ENCODE measurements around the gene FOXA1.

FOXA1 gene

GRCh38 chr14:37597914-37598746 is 3.1 kb upstream of the FOXA1 start:
- FAIRE-seq: no peak

DNA sequence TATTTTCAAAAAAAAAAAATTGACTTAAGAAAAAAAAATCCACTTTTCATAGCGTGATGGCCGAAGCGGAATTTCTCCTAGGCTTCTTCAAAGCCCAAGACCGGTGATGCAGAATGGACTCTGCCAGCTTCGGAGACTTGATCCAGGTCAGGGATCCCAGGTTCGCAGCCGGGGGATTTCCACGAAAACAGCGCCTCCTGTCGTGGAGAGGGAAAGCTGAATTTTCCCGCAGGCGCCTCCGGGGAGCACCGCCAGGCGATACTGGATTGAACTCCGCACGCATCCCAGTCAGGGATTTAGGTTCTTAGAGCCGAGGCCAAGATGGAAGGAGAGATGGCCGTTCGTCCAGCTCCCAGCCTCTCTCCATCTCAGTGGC is 2.5 kb upstream of the FOXA1 start:
- FAIRE-seq (no peak), DNase-seq (ENCODE audit: insufficient read length, low spot score) (no peak)
- TF ChIP-seq SPI1 (IDR thresholded peaks at IDR 0.05; ENCODE audit: low read depth, low read length): no peak
- no peak for TF ChIP-seq POLR2AphosphoS5 (IDR thresholded peaks at IDR 0.05; ENCODE audit: low read depth, low read length)
- TF ChIP-seq PAX5 (IDR thresholded peaks at IDR 0.05; ENCODE audit: insufficient read depth, low read length, severe bottlenecking): no peak
- TF ChIP-seq TAF1 (IDR thresholded peaks at IDR 0.05; ENCODE audit: low read depth, low read length): no peak
- no peak for TF ChIP-seq POLR2A (IDR thresholded peaks at IDR 0.05; ENCODE audit: low read depth, low read length)
- TF ChIP-seq POU2F2 (IDR thresholded peaks at IDR 0.05; ENCODE audit: low read depth, low read length): no peak

More at GRCh38 chr14:37597914-37598746, 3.1 kb upstream of the FOXA1 start:
- no peak for TF ChIP-seq PAX5 (IDR thresholded peaks at IDR 0.05; ENCODE audit: insufficient read depth, low read length, severe bottlenecking)
- no peak for DNase-seq (ENCODE audit: insufficient read length, low spot score)

- TF ChIP-seq SPI1 (IDR thresholded peaks at IDR 0.05; ENCODE audit: low read depth, low read length) (no peak), POLR2AphosphoS5 (IDR thresholded peaks at IDR 0.05; ENCODE audit: low read depth, low read length) (no peak), PAX5 (IDR thresholded peaks at IDR 0.05; ENCODE audit: insufficient read depth, low read length, severe bottlenecking) (no peak), TAF1 (IDR thresholded peaks at IDR 0.05; ENCODE audit: low read depth, low read length) (no peak), POU2F2 (IDR thresholded peaks at IDR 0.05; ENCODE audit: low read depth, low read length) (no peak), POLR2A (IDR thresholded peaks at IDR 0.05; ENCODE audit: low read depth, low read length) (no peak)
- DNase-seq (ENCODE audit: insufficient read length, low spot score) (no peak), FAIRE-seq (no peak)
Observed at GRCh38 chr14:37596790-37597472, 1.9 kb upstream of the FOXA1 start.

GRCh38 chr14:37595809-37596621 is 966 bp upstream of the FOXA1 start:
- DNase-seq (ENCODE audit: insufficient read length, low spot score) (no peak), FAIRE-seq (no peak)
- TF ChIP-seq POU2F2 (IDR thresholded peaks at IDR 0.05; ENCODE audit: low read depth, low read length) (no peak), TAF1 (IDR thresholded peaks at IDR 0.05; ENCODE audit: low read depth, low read length) (no peak), SPI1 (IDR thresholded peaks at IDR 0.05; ENCODE audit: low read depth, low read length) (no peak), POLR2A (IDR thresholded peaks at IDR 0.05; ENCODE audit: low read depth, low read length) (no peak), PAX5 (IDR thresholded peaks at IDR 0.05; ENCODE audit: insufficient read depth, low read length, severe bottlenecking) (no peak), POLR2AphosphoS5 (IDR thresholded peaks at IDR 0.05; ENCODE audit: low read depth, low read length) (no peak)

- FAIRE-seq: no peak
- DNase-seq (ENCODE audit: insufficient read length, low spot score): no peak
- no peak for TF ChIP-seq PAX5 (IDR thresholded peaks at IDR 0.05; ENCODE audit: insufficient read depth, low read length, severe bottlenecking)
- no peak for TF ChIP-seq POU2F2 (IDR thresholded peaks at IDR 0.05; ENCODE audit: low read depth, low read length)
- TF ChIP-seq POLR2A (IDR thresholded peaks at IDR 0.05; ENCODE audit: low read depth, low read length): no peak
- TF ChIP-seq SPI1 (IDR thresholded peaks at IDR 0.05; ENCODE audit: low read depth, low read length): no peak
- TF ChIP-seq POLR2AphosphoS5 (IDR thresholded peaks at IDR 0.05; ENCODE audit: low read depth, low read length): no peak
- no peak for TF ChIP-seq TAF1 (IDR thresholded peaks at IDR 0.05; ENCODE audit: low read depth, low read length)
Observed at GRCh38 chr14:37594238-37594970, 645 bp downstream of the FOXA1 start.

DNA sequence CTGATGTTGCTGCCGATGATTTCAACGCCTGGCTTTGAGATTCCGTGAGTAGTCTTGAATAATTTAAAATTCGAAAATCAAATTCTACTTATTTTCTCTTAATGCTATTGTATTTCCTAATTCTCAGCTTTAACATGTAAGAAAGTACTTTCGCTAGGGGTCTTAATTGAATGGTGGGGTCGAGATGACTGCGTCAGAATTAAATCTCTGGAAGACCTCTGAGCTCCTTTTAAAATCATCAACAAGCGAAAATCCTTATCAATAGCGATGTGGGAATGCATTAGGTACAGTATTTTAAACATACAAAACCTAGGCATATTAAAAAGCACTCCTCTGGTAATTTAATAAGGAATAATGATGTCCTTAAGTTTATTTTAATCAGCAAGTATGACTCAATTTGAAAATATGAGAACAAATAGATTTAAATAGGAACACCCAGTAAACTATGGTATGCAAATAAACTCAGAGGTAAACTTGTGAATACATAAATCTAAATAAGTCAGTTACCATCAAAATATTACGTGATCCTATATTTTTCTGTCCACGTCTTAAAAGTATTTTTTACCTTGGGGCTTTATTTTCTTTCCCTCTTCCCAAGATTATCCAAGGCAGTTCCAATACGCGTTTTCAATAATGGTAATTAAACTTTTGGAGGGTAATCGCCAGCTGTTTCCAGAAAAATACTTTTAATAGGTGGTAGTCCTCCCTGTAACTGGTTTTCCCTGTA is 1.4 kb downstream of the FOXA1 start:
- FAIRE-seq (no peak), DNase-seq (ENCODE audit: insufficient read length, low spot score) (no peak)
- TF ChIP-seq POLR2AphosphoS5 (IDR thresholded peaks at IDR 0.05; ENCODE audit: low read depth, low read length) (no peak), POLR2A (IDR thresholded peaks at IDR 0.05; ENCODE audit: low read depth, low read length) (no peak), SPI1 (IDR thresholded peaks at IDR 0.05; ENCODE audit: low read depth, low read length) (no peak), PAX5 (IDR thresholded peaks at IDR 0.05; ENCODE audit: insufficient read depth, low read length, severe bottlenecking) (no peak), TAF1 (IDR thresholded peaks at IDR 0.05; ENCODE audit: low read depth, low read length) (no peak), POU2F2 (IDR thresholded peaks at IDR 0.05; ENCODE audit: low read depth, low read length) (no peak)

GRCh38 chr14:37592482-37593408 is 2.3 kb downstream of the FOXA1 start:
- no peak for FAIRE-seq
- no peak for TF ChIP-seq SPI1 (IDR thresholded peaks at IDR 0.05; ENCODE audit: low read depth, low read length)
- no peak for TF ChIP-seq POU2F2 (IDR thresholded peaks at IDR 0.05; ENCODE audit: low read depth, low read length)
- TF ChIP-seq PAX5 (IDR thresholded peaks at IDR 0.05; ENCODE audit: insufficient read depth, low read length, severe bottlenecking): no peak
- no peak for TF ChIP-seq TAF1 (IDR thresholded peaks at IDR 0.05; ENCODE audit: low read depth, low read length)
- no peak for TF ChIP-seq POLR2AphosphoS5 (IDR thresholded peaks at IDR 0.05; ENCODE audit: low read depth, low read length)
- no peak for TF ChIP-seq POLR2A (IDR thresholded peaks at IDR 0.05; ENCODE audit: low read depth, low read length)
- DNase-seq (ENCODE audit: insufficient read length, low spot score): no peak

Data from GM12891 (cell line).